ENCODE results near the gene CHMP6.

CHMP6 gene

GRCh38 chr17:80991645-80992076 lies at the start of gene CHMP6:
Gene CHMP6 (plus strand): TSS chr17:80991841. CDS start chr17:80991919, 78 bp downstream.
- peak; percentile 72 for DNase-seq

- DNase-seq, result peak; percentile 19
Measured at GRCh38 chr17:80942423-80943345, 49.0 kb upstream of the CHMP6 start.

GRCh38 chr17:80943346-80944145 lies 48.1 kb upstream of the CHMP6 start:
- no peak for DNase-seq

GRCh38 chr17:80944326-80944725 lies 47.3 kb upstream of the CHMP6 start:
- no peak for DNase-seq

- DNase-seq, result no peak
Measured at GRCh38 chr17:80945736-80946135, 45.9 kb upstream of the CHMP6 start.

- no peak for DNase-seq
Measured at GRCh38 chr17:80946449-80946848, 45.2 kb upstream of the CHMP6 start.

- DNase-seq, result no peak
Measured at GRCh38 chr17:80947200-80947940, 44.3 kb upstream of the CHMP6 start.

- no peak for DNase-seq
Measured at GRCh38 chr17:80948019-80948975, 43.3 kb upstream of the CHMP6 start.

GRCh38 chr17:80948976-80949450 lies 42.6 kb upstream of the CHMP6 start:
- DNase-seq, result no peak

GRCh38 chr17:80949451-80950421 lies 41.9 kb upstream of the CHMP6 start:
- no peak for DNase-seq

- DNase-seq, result no peak
Measured at GRCh38 chr17:80950466-80951120, 41.0 kb upstream of the CHMP6 start.

GRCh38 chr17:80951121-80952090 lies 40.2 kb upstream of the CHMP6 start:
- no peak for DNase-seq

- no peak for DNase-seq
Measured at GRCh38 chr17:80952291-80952690, 39.4 kb upstream of the CHMP6 start.

- DNase-seq, result no peak
Measured at GRCh38 chr17:80953471-80954315, 37.9 kb upstream of the CHMP6 start.

GRCh38 chr17:80955078-80955477 lies 36.6 kb upstream of the CHMP6 start:
- DNase-seq, result no peak

- DNase-seq, result no peak
Measured at GRCh38 chr17:80955671-80956280, 35.9 kb upstream of the CHMP6 start.
